SK-N-SH (cell line): ENCODE data around the gene MYH3.
A peak's percentile ranks its signal among the peaks of the same experiment; 100 is the strongest.

ENCODE experiments used
- CTCF ChIP-seq: fragments of 200-600 bp; sonication (generic); IDR thresholded peaks from 2 replicates; pipeline ENCODE4 v1.6.1; 2017; ENCODE audit warnings: antibody characterized with exemption, mild to moderate bottlenecking, moderate library complexity
- EP300 ChIP-seq, 2 experiments: IDR thresholded peaks; 2 replicates each; pipeline versions ENCODE4 v1.4.0 to v1.6.1; 2012; ENCODE audit warnings: borderline replicate concordance in 1 of 2, low read depth in 1 of 2, low read length in 1 of 2
- EZH2phosphoT487 ChIP-seq: fragments of 200-600 bp; sonication (generic); IDR thresholded peaks from 2 replicates; pipeline ENCODE4 v1.6.1; 2017; ENCODE audit warnings: low read depth, mixed run types, mild to moderate bottlenecking, antibody characterized with exemption, moderate library complexity, borderline replicate concordance
- FOXJ3 ChIP-seq: sonication (generic); formaldehyde crosslinking; IDR thresholded peaks from 2 replicates; pipeline ENCODE4 v1.5.1; 2020; ENCODE audit warnings: mild to moderate bottlenecking, missing genetic modification reagents
- MAX ChIP-seq: IDR thresholded peaks from 2 replicates; pipeline ENCODE4 v1.4.0; 2012; ENCODE audit warnings: low read depth
- NFIC ChIP-seq: IDR thresholded peaks from 2 replicates; pipeline ENCODE4 v1.4.0; 2012; ENCODE audit warnings: borderline replicate concordance
- RAD21 ChIP-seq: IDR thresholded peaks from 2 replicates; pipeline ENCODE4 v1.6.1; 2012; ENCODE audit warnings: mild to moderate bottlenecking, low read length
- REST ChIP-seq: IDR thresholded peaks from 2 replicates; pipeline ENCODE4 v1.6.1; 2012; ENCODE audit warnings: mild to moderate bottlenecking, low read depth, low read length, moderate library complexity
- SMC3 ChIP-seq: IDR thresholded peaks from 2 replicates; pipeline ENCODE4 v1.6.1; 2012; ENCODE audit warnings: low read depth, low read length, improper control_type of control experiment

GRCh38 chr17:10697092-10698081 is 40.3 kb upstream of the MYH3 start, which contains the start of the genes ADPRM and SCO1:
- TF ChIP-seq SMC3: no peak
- no peak for TF ChIP-seq EZH2phosphoT487
- TF ChIP-seq MAX: peak; percentile 89
- TF ChIP-seq CTCF: peak; percentile 47
- TF ChIP-seq RAD21: no peak; the same call in 1 of the 2 replicates
- TF ChIP-seq NFIC: peak; percentile 58
- no peak for TF ChIP-seq FOXJ3 (CRISPR knock-in tag)
- no peak for TF ChIP-seq EP300 (IDR thresholded peaks at IDR 0.05; ENCODE audit: borderline replicate concordance in 1 of 2, low read depth in 1 of 2, low read length in 1 of 2)
- no peak for TF ChIP-seq REST
